HepG2 (cell line): ENCODE measurements around the gene AIDA.

Experiments
- POLR2AphosphoS5 ChIP-seq: IDR thresholded peaks from 2 replicates; pipeline ENCODE4 v1.6.1; 2012; ENCODE audit warnings: low read depth, low read length
- TP53 ChIP-seq: sonication (generic); formaldehyde crosslinking; conservative IDR thresholded peaks from 2 replicates; pipeline ENCODE4 v1.4.0; 2020; ENCODE audit warnings: missing genetic modification reagents
- TRIM24 ChIP-seq: sonication (generic); formaldehyde crosslinking; IDR thresholded peaks from 2 replicates; pipeline ENCODE4 v1.8.0; 2022; ENCODE audit warnings: mild to moderate bottlenecking, missing genetic modification reagents
- ZNF660 ChIP-seq: sonication (generic); formaldehyde crosslinking; IDR thresholded peaks from 2 replicates; pipeline ENCODE4 v1.5.1; 2020; ENCODE audit warnings: mild to moderate bottlenecking, low read depth, missing genetic modification reagents, borderline replicate concordance
- TF ChIP-seq, protein P1 (sequence below): sonication (generic); formaldehyde crosslinking; IDR thresholded peaks from 2 replicates; pipeline ENCODE4 v1.4.0; 2020; ENCODE audit warnings: missing genetic modification reagents, borderline replicate concordance
- TF ChIP-seq, protein P2 (sequence below): IDR thresholded peaks from 2 replicates; pipeline ENCODE4 v1.6.1; 2016; ENCODE audit warnings: low read depth, borderline replicate concordance

DNA sequence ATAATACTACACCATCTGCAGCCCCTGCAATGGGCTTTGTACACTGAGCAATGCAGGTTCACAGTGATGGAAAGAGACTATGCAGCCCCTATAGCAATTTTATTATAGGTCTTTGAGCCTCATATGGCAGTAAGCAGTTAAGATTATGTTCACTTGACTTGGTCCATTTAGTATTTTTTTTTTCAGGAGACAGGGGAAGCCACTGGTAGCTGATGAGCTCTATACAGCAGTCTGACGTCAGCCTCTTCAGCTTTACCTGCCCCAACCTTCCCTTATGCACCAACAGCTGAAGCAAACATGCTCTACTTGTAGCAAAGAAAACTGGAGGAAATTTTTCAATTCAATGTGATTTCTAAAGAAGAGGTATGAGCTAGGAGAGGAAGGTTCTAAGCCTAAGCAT lies 32.2 kb downstream of the AIDA start:
- TF ChIP-seq TP53 (CRISPR knock-in tag) (no peak), ZNF660 (no peak), TRIM24 (CRISPR knock-in tag) (no peak), POLR2AphosphoS5 (no peak)
- TF ChIP-seq, protein P1, sequence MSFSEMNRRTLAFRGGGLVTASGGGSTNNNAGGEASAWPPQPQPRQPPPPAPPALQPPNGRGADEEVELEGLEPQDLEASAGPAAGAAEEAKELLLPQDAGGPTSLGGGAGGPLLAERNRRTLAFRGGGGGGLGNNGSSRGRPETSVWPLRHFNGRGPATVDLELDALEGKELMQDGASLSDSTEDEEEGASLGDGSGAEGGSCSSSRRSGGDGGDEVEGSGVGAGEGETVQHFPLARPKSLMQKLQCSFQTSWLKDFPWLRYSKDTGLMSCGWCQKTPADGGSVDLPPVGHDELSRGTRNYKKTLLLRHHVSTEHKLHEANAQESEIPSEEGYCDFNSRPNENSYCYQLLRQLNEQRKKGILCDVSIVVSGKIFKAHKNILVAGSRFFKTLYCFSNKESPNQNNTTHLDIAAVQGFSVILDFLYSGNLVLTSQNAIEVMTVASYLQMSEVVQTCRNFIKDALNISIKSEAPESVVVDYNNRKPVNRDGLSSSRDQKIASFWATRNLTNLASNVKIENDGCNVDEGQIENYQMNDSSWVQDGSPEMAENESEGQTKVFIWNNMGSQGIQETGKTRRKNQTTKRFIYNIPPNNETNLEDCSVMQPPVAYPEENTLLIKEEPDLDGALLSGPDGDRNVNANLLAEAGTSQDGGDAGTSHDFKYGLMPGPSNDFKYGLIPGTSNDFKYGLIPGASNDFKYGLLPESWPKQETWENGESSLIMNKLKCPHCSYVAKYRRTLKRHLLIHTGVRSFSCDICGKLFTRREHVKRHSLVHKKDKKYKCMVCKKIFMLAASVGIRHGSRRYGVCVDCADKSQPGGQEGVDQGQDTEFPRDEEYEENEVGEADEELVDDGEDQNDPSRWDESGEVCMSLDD (CRISPR knock-in tag) = no peak
- TF ChIP-seq, protein P2, sequence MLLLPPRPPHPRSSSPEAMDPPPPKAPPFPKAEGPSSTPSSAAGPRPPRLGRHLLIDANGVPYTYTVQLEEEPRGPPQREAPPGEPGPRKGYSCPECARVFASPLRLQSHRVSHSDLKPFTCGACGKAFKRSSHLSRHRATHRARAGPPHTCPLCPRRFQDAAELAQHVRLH (CRISPR knock-in tag) = no peak
